OCI-LY3 (cell line): ENCODE measurements around the gene TFEB.

Experiments used
- CTCF ChIP-seq: fragments of 200-600, 300-600 bp; sonication (generic); IDR thresholded peaks from 2 replicates; pipeline ENCODE4 v1.5.1; 2014; ENCODE audit warnings: antibody characterized with exemption, low read length, low read depth
- EZH2phosphoT487 ChIP-seq: fragments of 200-600 bp; shearing (Covaris generic); IDR thresholded peaks from 2 replicates; pipeline ENCODE4 v1.6.1; 2018; ENCODE audit warnings: antibody characterized with exemption, mixed run types, low read depth

- TF ChIP-seq CTCF (no peak), EZH2phosphoT487 (no peak)
Measured at GRCh38 chr6:41739041-41739440, 3.6 kb upstream of the TFEB start.
